Duodenal mucosa (tissue), 2 donors: ENCODE data around the gene CLIC5.

Experiments used
- H3K27ac ChIP-seq: one replicate; pipeline ENCODE4 v1.7.0; 2013; ENCODE audit warnings: low read depth, low read length
- H3K27me3 ChIP-seq, 2 donors: one replicate each; pipeline ENCODE4 v1.7.0; 2013; ENCODE audit warnings: low read length in 2 of 2, control low read depth in 1 of 2; ENCODE audit not compliant: insufficient read depth in 2 of 2, control insufficient read depth in 1 of 2
- H3K36me3 ChIP-seq, 2 donors: one replicate each; pipeline ENCODE4 v1.7.0; 2013; ENCODE audit warnings: low read length in 2 of 2, control low read depth in 1 of 2; ENCODE audit not compliant: insufficient read depth in 2 of 2, control insufficient read depth in 1 of 2
- H3K4me1 ChIP-seq, 2 donors: one replicate each; pipeline ENCODE4 v1.7.0; 2013; ENCODE audit warnings: low read length in 2 of 2, control low read depth in 1 of 2; ENCODE audit not compliant: insufficient read depth in 2 of 2, control insufficient read depth in 1 of 2
- H3K4me3 ChIP-seq, 2 donors: one replicate each; pipeline ENCODE4 v1.7.0; 2013; ENCODE audit warnings: low read length in 2 of 2, low read depth in 1 of 2
- H3K9ac ChIP-seq, 2 donors: one replicate each; pipeline ENCODE4 v1.7.0; 2013; ENCODE audit warnings: low read length in 2 of 2, low read depth in 1 of 2
- H3K9me3 ChIP-seq, 2 donors: one replicate each; pipeline ENCODE4 v1.7.0; 2013; ENCODE audit warnings: low read length in 2 of 2, control low read depth in 1 of 2; ENCODE audit not compliant: control insufficient read depth in 1 of 2

Gene CLIC5

GRCh38 chr6:45841062-45841461, 174.6 kb downstream of the CLIC5 start:
- Histone ChIP-seq H3K27ac (no peak overlapping the region), H3K9ac (no peak overlapping the region), H3K9me3 (no peaks in the 10 kb centered on the region), H3K36me3 (no peaks in the 10 kb centered on the region), H3K4me1 (no peaks in the 10 kb centered on the region), H3K4me3 (no peak overlapping the region), H3K27me3 (no peaks in the 10 kb centered on the region)

GRCh38 chr6:45838996-45839395, 176.7 kb downstream of the CLIC5 start:
- Histone ChIP-seq H3K27me3 (no peaks in the 10 kb centered on the region), H3K4me3 (no peak overlapping the region), H3K4me1 (no peaks in the 10 kb centered on the region)

GRCh38 chr6:45838451-45838850, 177.2 kb downstream of the CLIC5 start:
- Histone ChIP-seq H3K27ac (no peak overlapping the region), H3K9me3 (no peaks in the 10 kb centered on the region), H3K27me3 (no peaks in the 10 kb centered on the region), H3K9ac (no peak overlapping the region), H3K36me3 (no peaks in the 10 kb centered on the region), H3K4me1 (no peaks in the 10 kb centered on the region), H3K4me3 (no peak overlapping the region)

More at GRCh38 chr6:45838996-45839395, 176.7 kb downstream of the CLIC5 start:
- Histone ChIP-seq H3K9ac (no peak overlapping the region), H3K9me3 (no peaks in the 10 kb centered on the region), H3K36me3 (no peaks in the 10 kb centered on the region), H3K27ac (no peak overlapping the region)

GRCh38 chr6:45837541-45838200, 178.0 kb downstream of the CLIC5 start:
- Histone ChIP-seq H3K9me3 (no peaks in the 10 kb centered on the region), H3K4me1 (no peaks in the 10 kb centered on the region), H3K27me3 (no peaks in the 10 kb centered on the region), H3K9ac (no peak overlapping the region), H3K36me3 (no peaks in the 10 kb centered on the region), H3K27ac (no peak overlapping the region), H3K4me3 (no peak overlapping the region)

DNA sequence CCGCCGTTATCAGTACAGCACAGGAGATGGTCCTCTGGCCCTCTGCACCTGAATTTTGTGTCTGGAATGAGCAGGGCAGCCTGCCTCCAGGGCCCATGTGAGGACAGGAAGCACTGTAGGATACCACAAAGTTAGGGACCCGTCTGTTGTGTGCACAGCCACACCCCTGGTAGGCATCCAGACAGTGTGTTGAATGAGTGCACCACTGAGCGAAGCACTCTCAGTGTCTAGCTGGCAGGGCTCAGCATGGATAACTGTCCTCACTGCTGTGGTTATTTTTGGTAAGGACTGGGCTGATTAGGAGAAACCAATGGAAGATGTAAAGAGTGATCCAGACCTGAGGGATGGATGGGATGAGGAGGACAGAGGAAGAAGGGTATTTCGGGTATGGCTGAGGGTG, 178.7 kb downstream of the CLIC5 start:
- Histone ChIP-seq H3K4me3 (no peak overlapping the region), H3K27me3 (no peaks in the 10 kb centered on the region), H3K36me3 (no peaks in the 10 kb centered on the region), H3K27ac (no peak overlapping the region), H3K9me3 (no peaks in the 10 kb centered on the region), H3K4me1 (peaks cover 0 to 2% of the 10 kb centered on the region in 2 donors), H3K9ac (no peak overlapping the region)

DNA sequence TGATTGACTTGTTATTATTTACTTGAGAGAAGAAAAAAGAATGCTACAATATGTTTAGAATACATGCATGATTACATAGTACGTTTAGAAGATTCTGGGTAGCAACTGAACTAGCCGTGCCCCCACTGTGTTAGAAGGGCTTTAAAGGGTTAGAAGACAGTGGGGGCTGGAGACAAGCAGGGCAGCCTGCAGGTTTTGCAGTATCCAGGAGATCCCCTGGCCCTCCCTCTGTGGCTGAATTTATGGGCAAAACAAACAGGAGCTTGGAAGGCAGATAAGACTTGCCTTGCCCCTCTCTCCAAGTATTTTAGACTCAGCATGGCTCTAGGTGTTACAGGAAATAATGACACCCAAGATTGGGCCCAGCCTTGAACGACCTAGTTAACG, 179.2 kb downstream of the CLIC5 start:
- H3K27me3 ChIP-seq: no peaks in the 10 kb centered on the region
- peaks cover under 1 to 7% of the 10 kb centered on the region in 2 donors for H3K4me1 ChIP-seq
- H3K36me3 ChIP-seq: no peaks in the 10 kb centered on the region
- H3K27ac ChIP-seq: no peak overlapping the region
- H3K4me3 ChIP-seq: no peak overlapping the region
- no peaks in the 10 kb centered on the region for H3K9me3 ChIP-seq
- H3K9ac ChIP-seq: no peak overlapping the region

GRCh38 chr6:45835721-45836437, 179.8 kb downstream of the CLIC5 start:
- Histone ChIP-seq H3K27me3 (no peaks in the 10 kb centered on the region), H3K27ac (no peak overlapping the region), H3K9ac (no peak overlapping the region), H3K36me3 (no peaks in the 10 kb centered on the region), H3K4me1 (peaks cover 4 to 12% of the 10 kb centered on the region in 2 donors), H3K9me3 (no peaks in the 10 kb centered on the region), H3K4me3 (no peak overlapping the region)

- no peaks in the 10 kb centered on the region for H3K9me3 ChIP-seq
- H3K9ac ChIP-seq: no peak overlapping the region
- H3K27ac ChIP-seq: no peak overlapping the region
- H3K27me3 ChIP-seq: no peaks in the 10 kb centered on the region
- H3K4me1 ChIP-seq: peaks cover 4 to 16% of the 10 kb centered on the region in 2 donors
- no peaks in the 10 kb centered on the region for H3K36me3 ChIP-seq
- H3K4me3 ChIP-seq: no peak overlapping the region
Observed at GRCh38 chr6:45832063-45832462, 183.6 kb downstream of the CLIC5 start.
